ENCODE data around the gene COL16A1.
A peak's percentile ranks its signal among the peaks of the same experiment; 100 is the strongest.

COL16A1 gene

GRCh38 chr1:31663622-31664452 lies 40.0 kb downstream of the COL16A1 start:
- peak; percentile 15 to 59 (median 35) for DNase-seq

- no peak for DNase-seq
Observed at GRCh38 chr1:31662463-31662862, 41.4 kb downstream of the COL16A1 start.

- no peak for DNase-seq
Observed at GRCh38 chr1:31661856-31662255, 42.0 kb downstream of the COL16A1 start.

- DNase-seq = no peak
Observed at GRCh38 chr1:31660871-31661455, 42.9 kb downstream of the COL16A1 start.

GRCh38 chr1:31659889-31660288 lies 43.9 kb downstream of the COL16A1 start:
- no peak for DNase-seq

- no peak for DNase-seq
Observed at GRCh38 chr1:31658721-31659120, 45.1 kb downstream of the COL16A1 start.

- no peak for DNase-seq
Observed at GRCh38 chr1:31657972-31658510, 45.8 kb downstream of the COL16A1 start.

GRCh38 chr1:31657020-31657804 lies 46.6 kb downstream of the COL16A1 start:
- no peak for DNase-seq

GRCh38 chr1:31655756-31656155 lies 48.1 kb downstream of the COL16A1 start:
- DNase-seq = no peak

- DNase-seq = no peak
Observed at GRCh38 chr1:31655104-31655503, 48.7 kb downstream of the COL16A1 start.

GRCh38 chr1:31654474-31654776 lies 49.4 kb downstream of the COL16A1 start:
- DNase-seq = peak in 1 of 3 experiments; percentile 7

- no peak for DNase-seq
Observed at GRCh38 chr1:31653717-31654473, 49.9 kb downstream of the COL16A1 start.

- peak in 1 of 3 experiments; percentile 27 for DNase-seq
Observed at GRCh38 chr1:31652891-31653499, 50.8 kb downstream of the COL16A1 start.

GRCh38 chr1:31651766-31652165 lies 52.1 kb downstream of the COL16A1 start:
- DNase-seq = peak in 1 of 3 experiments; percentile 5

- DNase-seq = no peak
Observed at GRCh38 chr1:31651089-31651420, 52.8 kb downstream of the COL16A1 start.

- DNase-seq = no peak
Observed at GRCh38 chr1:31650161-31651088, 53.4 kb downstream of the COL16A1 start.

GRCh38 chr1:31648641-31649357 lies 55.0 kb downstream of the COL16A1 start:
- DNase-seq = no peak

- DNase-seq = no peak
Observed at GRCh38 chr1:31648190-31648589, 55.6 kb downstream of the COL16A1 start.

GRCh38 chr1:31647106-31647505 lies 56.7 kb downstream of the COL16A1 start:
- DNase-seq = no peak

GRCh38 chr1:31646259-31646960 lies 57.4 kb downstream of the COL16A1 start:
- no peak for DNase-seq
